Measurements from ENCODE around the gene FAAP100. TPM values are rescaled to one million over a fixed set of nuclear protein-coding genes. Genes with fewer than 3 reads are reported as not detected.
A peak's percentile ranks its signal among the peaks of the same experiment; 100 is the strongest.

Gene FAAP100
- total RNA-seq, 1 experiment from 2014 or later: 39.4 TPM

DNA sequence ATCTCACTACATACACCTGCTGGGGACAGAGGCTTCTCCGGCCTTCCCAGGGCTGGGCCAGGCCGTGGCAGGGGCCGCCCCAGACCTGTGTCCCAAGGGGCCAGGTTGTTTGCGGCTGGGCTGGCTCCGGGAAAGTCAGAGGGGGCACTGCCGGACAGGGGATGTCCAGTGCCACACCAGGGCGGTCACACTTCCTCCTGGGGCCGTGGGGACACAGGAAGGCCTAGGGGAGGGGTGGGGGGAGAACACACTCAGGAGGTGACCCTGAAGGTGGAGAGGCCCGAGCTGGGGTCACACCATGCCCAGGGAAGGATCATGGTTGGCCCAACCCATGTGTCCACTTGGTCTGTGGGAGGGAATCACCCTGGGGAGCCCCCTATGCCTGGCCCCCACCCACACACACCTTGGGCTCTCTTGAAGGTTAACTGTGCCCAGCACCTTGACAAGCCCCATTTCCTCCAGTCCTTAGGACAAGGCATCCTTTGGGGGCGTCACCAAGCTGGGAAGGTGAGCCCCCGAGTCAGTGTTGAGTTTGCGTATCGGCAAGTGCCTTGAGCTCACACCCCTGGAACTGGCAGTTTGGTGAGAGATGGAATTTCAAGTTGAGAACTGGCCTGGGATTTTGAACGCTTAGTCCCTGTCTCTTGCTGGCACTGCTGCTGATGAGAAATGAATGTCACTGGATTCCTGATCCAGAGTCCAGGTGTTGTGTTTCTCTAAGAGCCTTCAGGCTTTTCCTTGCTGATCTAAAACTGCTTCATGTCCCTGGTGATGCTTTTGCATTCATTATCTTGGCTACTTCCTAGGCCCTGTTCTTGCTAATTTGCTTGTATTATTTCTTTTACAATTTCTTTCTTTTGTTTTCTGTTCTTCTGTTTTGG, 31.9 kb downstream of the FAAP100 start:
- intact Hi-C loops (cut with micrococcal nuclease; ENCODE audit: unreplicated experiment): no loop called here
- H3K9me3 Mint-ChIP-seq (ENCODE audit: low read depth, unreplicated experiment): no peaks in the 10 kb centered on the region
- CTCF ChIA-PET: no interaction called here
- peaks cover 11% of the 10 kb centered on the region for H3K27me3 Mint-ChIP-seq (ENCODE audit: unreplicated experiment)
- peaks cover 17% of the 10 kb centered on the region for H3K4me1 Mint-ChIP-seq (ENCODE audit: low read depth, unreplicated experiment)
- H3K27ac Mint-ChIP-seq (ENCODE audit: unreplicated experiment): peak overlapping the region; percentile 71
- peak overlapping the region; percentile 76 for H3K4me3 Mint-ChIP-seq (ENCODE audit: low read depth, unreplicated experiment)
- TF ChIP-seq, protein P1, sequence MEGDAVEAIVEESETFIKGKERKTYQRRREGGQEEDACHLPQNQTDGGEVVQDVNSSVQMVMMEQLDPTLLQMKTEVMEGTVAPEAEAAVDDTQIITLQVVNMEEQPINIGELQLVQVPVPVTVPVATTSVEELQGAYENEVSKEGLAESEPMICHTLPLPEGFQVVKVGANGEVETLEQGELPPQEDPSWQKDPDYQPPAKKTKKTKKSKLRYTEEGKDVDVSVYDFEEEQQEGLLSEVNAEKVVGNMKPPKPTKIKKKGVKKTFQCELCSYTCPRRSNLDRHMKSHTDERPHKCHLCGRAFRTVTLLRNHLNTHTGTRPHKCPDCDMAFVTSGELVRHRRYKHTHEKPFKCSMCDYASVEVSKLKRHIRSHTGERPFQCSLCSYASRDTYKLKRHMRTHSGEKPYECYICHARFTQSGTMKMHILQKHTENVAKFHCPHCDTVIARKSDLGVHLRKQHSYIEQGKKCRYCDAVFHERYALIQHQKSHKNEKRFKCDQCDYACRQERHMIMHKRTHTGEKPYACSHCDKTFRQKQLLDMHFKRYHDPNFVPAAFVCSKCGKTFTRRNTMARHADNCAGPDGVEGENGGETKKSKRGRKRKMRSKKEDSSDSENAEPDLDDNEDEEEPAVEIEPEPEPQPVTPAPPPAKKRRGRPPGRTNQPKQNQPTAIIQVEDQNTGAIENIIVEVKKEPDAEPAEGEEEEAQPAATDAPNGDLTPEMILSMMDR (IDR thresholded peaks at IDR 0.05; ENCODE audit: unreplicated experiment): no peak
- peaks cover 45% of the 10 kb centered on the region for H3K36me3 Mint-ChIP-seq (ENCODE audit: insufficient read depth, unreplicated experiment)
- no peak for DNase-seq
- no TSS peak for BruUV-seq (replicated peaks)

DNA sequence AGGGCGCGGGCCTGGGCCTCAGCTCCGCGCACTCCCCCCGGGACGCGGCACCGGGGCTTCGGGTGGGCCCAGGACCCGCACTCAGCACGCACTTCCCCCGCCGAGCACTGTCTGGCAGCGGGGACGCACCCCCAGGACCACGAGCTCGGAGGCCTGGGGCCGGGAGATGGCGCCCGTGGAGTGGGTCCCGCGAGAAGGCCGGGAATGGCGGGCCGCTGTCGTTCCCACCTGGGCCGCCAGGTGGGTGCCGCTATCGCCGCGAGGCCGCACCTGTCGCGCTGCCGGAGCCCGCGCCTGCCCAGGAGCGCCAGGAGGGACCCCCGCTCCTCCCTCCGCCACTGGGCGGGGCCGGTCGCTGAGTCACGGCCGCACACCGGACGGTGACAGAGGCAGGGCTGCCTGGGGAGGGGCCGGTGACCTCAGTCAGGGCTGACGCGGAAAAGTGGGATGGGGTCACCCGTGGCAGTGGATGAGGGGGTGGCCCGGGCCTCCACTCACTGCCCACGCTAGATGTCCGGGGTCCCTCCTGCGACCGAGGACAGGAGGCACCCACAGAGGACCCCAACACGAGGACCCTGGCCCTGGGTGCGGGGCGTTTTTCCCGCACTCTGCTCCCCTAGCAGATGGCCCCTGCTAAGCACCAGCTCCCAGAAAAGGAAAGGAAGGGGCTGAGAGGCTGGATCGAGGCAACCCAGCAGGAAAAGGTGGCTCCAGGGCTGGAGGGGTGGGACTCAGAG, 32.7 kb downstream of the FAAP100 start:
- BruUV-seq (replicated peaks): no TSS peak
- H3K36me3 Mint-ChIP-seq (ENCODE audit: insufficient read depth, unreplicated experiment): peaks cover 53% of the 10 kb centered on the region
- H3K9me3 Mint-ChIP-seq (ENCODE audit: low read depth, unreplicated experiment): no peaks in the 10 kb centered on the region
- intact Hi-C loops (cut with micrococcal nuclease; ENCODE audit: unreplicated experiment): loop anchor here (10.0 kb wide), 1 partner anchor 475 kb away; no protein-coding TSS in a partner anchor
- TF ChIP-seq, protein P1 (IDR thresholded peaks at IDR 0.05; ENCODE audit: unreplicated experiment): peak; percentile 86
- DNase-seq: peak; percentile 96
- CTCF ChIA-PET: interaction anchor here (0.7 to 1.3 kb wide), 2 partner anchors 33 to 35 kb away, joined by 3 to 6 read pairs; no protein-coding TSS in a partner anchor
- H3K4me3 Mint-ChIP-seq (ENCODE audit: low read depth, unreplicated experiment): peak overlapping the region; percentile 76
- H3K4me1 Mint-ChIP-seq (ENCODE audit: low read depth, unreplicated experiment): peaks cover 17% of the 10 kb centered on the region
- peak overlapping the region; percentile 71 for H3K27ac Mint-ChIP-seq (ENCODE audit: unreplicated experiment)
- H3K27me3 Mint-ChIP-seq (ENCODE audit: unreplicated experiment): peaks cover 3% of the 10 kb centered on the region

DNA sequence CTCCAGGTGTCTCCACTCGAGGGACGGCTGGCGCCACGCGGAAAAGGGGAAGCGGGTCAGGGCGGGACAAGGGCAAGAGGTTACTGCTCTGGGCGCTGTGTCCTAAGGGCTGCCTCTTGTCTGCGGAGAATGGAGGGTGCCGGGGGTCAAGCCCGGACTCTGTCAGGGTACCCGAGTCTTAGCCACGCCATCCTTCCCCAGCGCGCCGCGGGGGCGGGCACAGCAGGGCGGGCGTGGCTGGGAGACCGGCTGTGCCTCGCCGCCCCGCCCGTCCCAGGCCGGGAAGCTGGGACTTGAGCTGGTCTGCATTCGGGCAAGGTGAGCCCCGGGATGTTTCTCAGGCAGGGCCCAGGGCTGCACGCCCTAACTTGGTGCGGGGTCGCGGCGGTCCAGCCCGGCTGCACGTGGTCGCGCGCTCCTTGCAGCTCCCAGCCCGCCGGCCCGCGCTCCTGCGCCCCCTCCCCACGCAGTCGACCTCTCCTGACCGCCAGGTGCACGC, 33.3 kb downstream of the FAAP100 start:
- H3K4me3 Mint-ChIP-seq (ENCODE audit: low read depth, unreplicated experiment): peak overlapping the region; percentile 76
- intact Hi-C loops (cut with micrococcal nuclease; ENCODE audit: unreplicated experiment): loop anchor here (10.0 kb wide), 1 partner anchor 474 kb away; no protein-coding TSS in a partner anchor
- no TSS peak for BruUV-seq (replicated peaks)
- peaks cover 59% of the 10 kb centered on the region for H3K36me3 Mint-ChIP-seq (ENCODE audit: insufficient read depth, unreplicated experiment)
- peaks cover 17% of the 10 kb centered on the region for H3K4me1 Mint-ChIP-seq (ENCODE audit: low read depth, unreplicated experiment)
- TF ChIP-seq, protein P1 (IDR thresholded peaks at IDR 0.05; ENCODE audit: unreplicated experiment): no peak
- DNase-seq: peak; percentile 74
- CTCF ChIA-PET: interaction anchor here (0.7 to 1.4 kb wide), 5 partner anchors 11 to 296 kb away, joined by 3 to 6 read pairs (median 5); partner anchors contain the start of gene CEP131
- peak overlapping the region; percentile 88 for H3K27ac Mint-ChIP-seq (ENCODE audit: unreplicated experiment)
- no peaks in the 10 kb centered on the region for H3K9me3 Mint-ChIP-seq (ENCODE audit: low read depth, unreplicated experiment)
- H3K27me3 Mint-ChIP-seq (ENCODE audit: unreplicated experiment): no peaks in the 10 kb centered on the region

DNA sequence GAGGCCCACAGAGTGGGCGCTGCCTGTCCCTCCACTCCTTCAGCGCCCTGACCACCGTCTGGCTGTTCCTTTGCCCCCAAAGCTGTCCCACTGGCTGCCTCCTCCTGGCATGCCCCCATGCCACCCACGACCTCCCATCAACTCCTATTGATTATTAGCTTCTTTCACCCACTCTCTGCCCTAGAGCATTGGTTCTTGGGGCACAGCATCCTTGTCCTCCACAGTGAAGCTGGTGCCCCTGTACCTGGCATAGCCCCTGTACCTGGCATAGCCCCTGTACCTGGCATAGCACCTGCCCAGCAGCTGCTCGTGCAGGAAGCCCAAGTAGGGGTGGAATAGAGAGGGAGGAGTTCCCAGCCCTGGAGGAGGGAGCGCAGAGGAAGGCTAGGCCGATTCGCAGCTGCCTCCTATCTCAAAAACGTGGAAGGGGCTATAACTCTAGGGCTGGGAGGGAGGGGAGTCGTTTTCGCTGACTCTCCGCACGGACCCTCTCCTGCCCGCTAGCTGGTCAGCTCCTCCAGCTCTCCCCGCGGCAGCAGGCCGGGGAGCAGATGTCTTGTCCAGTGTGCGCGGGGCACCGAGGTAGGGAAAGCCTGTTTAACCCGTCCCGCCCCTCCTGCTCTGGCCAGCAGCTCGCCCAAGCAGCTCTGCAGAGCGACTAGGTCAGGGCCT, 33.9 kb downstream of the FAAP100 start:
- H3K27ac Mint-ChIP-seq (ENCODE audit: unreplicated experiment): peak overlapping the region; percentile 88
- peak; percentile 58 for DNase-seq
- CTCF ChIA-PET: interaction anchor here (0.6 to 1.4 kb wide), 5 partner anchors 11 to 295 kb away, joined by 3 to 6 read pairs (median 5); partner anchors contain the start of gene CEP131
- H3K27me3 Mint-ChIP-seq (ENCODE audit: unreplicated experiment): no peaks in the 10 kb centered on the region
- H3K36me3 Mint-ChIP-seq (ENCODE audit: insufficient read depth, unreplicated experiment): peaks cover 65% of the 10 kb centered on the region
- H3K4me1 Mint-ChIP-seq (ENCODE audit: low read depth, unreplicated experiment): peaks cover 17% of the 10 kb centered on the region
- no TSS peak for BruUV-seq (replicated peaks)
- intact Hi-C loops (cut with micrococcal nuclease; ENCODE audit: unreplicated experiment): loop anchor here (10.0 kb wide), 1 partner anchor 473 kb away; no protein-coding TSS in a partner anchor
- TF ChIP-seq, protein P1 (IDR thresholded peaks at IDR 0.05; ENCODE audit: unreplicated experiment): no peak
- peak overlapping the region; percentile 76 for H3K4me3 Mint-ChIP-seq (ENCODE audit: low read depth, unreplicated experiment)
- no peaks in the 10 kb centered on the region for H3K9me3 Mint-ChIP-seq (ENCODE audit: low read depth, unreplicated experiment)
